Activated CD8-positive, alpha-beta memory T cell treated with anti-CD3 and anti-CD28 coated beads, Interleukin-2, amount 50 U/mL, for 24 hours (primary cell): Measurements from ENCODE around the gene SBK1.
"Not testable (repeated sequence)": the region's sequence is repeated elsewhere in the genome, so short reads cannot be mapped to it uniquely, and the experiment has no call there.

Source experiments
- DNase-seq: peaks from one replicate; pipeline ENCODE4 v3.0.0-alpha.2; 2020; ENCODE audit errors: extremely low read depth

The SBK1 gene

DNA sequence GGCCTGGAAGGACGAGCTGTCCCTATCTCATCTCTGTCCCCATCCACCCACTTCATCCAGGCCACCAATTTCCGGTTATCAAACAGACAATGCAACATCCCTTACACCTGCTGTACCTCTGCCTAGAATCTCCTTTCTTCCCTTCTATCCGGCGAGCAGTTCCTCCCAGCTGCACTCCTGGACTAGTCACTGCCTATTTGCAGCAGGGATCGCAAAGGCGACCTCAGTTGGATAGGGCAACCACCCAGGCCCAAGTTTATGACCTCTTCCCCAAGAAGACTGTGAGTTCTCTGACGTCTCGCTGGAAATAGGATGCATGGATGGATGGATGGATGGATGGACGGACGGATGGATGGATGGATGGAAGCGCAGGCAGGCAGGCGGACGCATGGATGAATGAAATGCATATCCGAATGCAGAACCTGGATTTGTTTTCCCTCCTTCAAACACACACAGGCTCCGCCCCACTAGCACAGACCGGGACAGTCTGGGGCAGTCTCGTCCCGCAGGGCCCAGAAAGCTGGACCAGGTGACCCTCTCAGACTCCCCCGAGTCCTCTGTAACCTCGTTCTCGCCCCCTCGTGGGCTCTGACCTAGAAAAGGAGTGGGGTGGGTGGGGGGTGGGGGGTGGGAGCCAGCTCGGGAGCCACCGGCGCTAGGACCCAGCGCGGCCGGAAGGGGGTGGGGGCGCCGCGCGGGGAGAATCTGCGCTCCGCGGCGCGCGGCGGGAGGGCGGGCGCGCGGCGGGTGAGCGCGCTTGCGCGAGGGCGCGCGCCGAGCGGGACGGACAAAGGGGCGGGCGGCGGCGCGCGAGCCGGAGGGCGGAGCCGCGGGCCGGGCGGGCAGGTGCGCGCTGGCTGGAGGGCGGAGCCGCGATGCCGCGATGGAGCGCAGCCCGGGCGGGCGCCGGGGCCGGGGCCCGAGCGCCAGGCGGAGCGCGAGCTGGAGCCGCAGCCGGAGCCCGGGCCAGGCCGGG is at the start of gene SBK1:
Gene SBK1, plus strand, starts transcription at position 875 of the 976 bp plus-strand sequence. CDS start 24,867 bp downstream, outside the sequence.
- peak; percentile 37 for DNase-seq

DNA sequence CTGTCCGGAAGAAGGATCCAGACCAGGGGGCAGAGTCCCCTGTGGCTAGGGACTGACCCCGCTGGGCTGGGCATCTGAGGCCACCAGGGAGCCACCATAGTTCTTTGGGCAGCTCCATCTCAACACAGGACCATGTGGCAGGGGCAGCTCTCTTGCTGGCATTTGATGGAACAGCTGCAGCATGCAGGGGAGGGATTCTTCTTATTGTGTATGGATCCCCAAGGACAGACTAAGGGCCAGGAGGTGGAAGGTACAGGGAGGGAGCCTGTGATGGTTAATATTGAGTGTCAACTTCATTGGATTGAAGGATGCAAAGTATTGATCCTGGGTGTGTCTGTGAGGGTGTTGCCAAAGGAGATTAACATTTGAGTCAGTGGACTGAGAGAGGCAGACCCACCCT is 42.8 kb upstream of the SBK1 start:
- not testable (repeated sequence) for DNase-seq

DNA sequence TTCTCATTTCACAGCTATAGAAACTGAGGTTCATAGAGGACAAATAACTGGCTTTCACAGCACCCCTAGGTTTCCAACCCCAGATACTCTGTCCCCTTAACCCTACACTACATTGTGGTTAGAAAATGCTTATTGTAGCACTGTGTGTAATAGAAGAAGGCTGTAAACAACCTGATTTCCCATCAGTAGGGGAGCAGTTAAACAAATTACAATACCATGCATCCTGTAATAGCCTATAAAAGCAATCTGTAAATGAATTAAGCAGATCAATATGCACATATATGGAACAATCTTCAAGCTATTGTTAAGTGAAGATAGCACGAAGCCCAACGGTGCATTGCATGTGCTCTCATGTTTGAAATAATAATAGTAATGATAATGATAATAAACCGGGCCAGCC is 41.3 kb upstream of the SBK1 start:
- DNase-seq: no peak

DNA sequence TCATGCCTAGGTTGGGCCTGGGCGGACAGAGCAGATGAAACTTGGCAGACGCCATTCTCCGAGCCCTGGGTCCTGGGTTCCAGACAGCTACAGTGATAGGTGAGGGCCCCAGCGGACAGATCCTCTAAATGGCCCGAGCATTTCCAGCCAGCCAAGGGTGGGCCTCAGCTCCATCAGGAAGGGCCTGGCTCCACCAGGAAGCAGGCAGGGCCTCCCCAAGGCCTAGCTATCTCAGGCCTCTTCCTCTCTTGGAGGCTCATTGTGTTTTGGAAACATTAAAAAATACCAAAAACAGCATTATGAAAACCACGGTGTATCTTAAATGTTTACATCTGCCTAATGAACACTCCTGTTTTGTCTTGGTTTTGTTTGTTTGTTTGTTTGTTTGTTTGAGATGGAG is 38.2 kb upstream of the SBK1 start:
- DNase-seq: no peak

DNA sequence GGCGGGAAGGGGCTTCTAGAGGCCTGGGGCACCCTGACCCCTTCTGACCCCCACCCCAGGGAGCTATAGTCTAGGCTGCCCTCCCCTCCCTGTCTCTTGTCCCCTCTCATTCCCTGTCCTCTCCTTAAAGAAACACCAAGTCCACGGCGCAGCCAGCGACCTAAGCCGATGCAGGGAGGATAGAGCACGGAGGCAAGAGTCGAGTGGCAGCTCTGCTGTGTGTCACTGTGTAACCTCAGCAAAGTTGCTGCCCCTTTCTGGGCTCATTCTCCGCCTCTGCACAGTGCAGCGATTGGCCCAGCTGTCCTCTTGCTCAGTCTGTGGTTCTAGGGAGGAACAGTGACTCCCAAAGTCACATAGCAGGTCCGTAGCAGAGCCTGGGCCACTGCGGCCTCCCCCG is 36.5 kb upstream of the SBK1 start:
- no peak for DNase-seq

DNA sequence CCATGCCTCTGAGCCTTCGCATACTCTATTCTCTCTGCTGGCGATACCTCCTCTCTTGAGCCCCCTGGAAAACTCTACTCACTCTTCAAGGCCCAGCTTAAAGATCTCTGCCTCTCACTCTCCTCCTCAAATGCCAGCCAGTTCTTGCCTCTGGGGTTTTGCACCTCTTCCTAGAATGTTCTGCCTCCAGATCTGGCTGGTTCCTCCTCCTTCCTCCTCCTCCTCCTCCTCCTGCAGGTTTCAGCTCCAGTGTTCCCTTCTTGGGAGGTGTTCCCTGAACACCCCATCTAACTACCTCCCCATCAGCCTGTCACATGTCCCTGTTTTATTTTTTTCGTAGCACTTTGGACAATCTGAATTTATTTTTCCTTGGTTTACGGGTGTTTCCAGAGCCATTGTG is 35.1 kb upstream of the SBK1 start:
- no peak for DNase-seq

DNA sequence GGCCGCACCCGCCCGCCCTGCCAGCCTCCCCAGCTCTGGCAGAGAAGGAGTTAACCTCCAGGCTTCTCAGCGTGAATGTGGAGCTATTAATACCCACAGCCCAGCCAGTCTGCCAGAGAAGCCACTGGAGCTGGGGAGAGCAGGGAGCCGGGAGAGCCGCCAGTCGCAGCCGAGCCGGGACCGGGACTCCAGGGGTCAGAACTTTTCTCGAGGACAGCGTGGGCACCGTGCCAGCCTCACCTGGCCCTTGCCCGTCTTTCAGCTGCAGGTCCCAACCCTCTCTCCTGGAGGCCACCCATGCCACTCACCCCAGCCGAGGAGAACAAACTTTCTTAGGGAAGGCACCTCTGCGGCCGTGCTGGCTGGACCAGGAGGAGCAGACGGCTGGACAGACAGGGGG is 33.8 kb upstream of the SBK1 start:
- no peak for DNase-seq

DNA sequence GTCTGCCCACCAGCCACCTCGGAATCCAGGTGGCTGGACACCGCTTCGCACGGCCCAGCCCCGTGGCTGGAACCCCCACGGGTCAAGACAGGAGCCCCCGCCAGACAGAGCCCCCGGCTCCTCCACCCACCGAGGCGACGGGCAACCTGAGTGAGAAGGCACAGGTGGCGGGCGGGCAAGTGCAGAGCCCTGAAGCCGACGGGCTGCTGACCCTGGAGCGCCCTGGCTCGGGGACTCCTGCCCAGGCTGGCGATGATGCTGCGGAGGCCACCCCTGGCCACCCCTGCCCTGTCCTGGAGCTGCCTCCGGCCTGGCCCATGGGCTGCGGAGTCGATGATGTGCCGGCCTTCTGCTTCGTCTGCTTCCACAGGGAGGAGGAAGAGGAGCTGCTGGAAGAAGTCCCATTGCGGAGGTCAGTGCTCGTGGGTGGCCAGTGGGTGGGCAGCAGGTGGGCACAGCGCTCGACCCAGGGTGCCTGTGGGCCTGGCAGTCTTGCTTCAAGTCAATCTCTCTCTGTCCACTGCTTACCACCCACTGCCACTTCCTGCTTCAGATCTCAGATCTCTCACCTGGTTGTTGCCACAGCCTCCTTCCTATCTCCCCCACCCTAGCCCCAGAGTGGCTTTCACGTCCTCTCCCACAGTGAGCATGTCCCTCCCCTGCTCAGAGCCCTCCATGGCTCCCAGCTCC is 33.1 kb upstream of the SBK1 start:
- no peak for DNase-seq

DNA sequence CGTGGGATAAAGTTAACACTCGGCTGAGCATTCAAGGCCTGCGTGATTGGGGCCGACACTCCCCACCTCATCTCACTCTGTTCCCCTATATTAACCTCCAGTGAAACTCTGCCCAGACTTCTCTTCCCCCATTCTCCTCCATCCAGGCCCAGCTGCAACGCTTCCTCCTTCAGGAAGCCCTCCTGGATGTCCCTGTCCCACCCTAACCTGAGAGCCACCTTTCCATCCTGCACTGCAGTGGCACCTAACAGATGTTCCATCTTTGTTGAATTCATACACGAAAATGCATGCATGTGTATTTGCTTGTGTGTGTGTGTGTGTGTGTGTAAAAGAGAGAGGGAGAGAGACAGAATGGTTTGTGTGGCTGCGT is 32.6 kb upstream of the SBK1 start:
- no peak for DNase-seq

DNA sequence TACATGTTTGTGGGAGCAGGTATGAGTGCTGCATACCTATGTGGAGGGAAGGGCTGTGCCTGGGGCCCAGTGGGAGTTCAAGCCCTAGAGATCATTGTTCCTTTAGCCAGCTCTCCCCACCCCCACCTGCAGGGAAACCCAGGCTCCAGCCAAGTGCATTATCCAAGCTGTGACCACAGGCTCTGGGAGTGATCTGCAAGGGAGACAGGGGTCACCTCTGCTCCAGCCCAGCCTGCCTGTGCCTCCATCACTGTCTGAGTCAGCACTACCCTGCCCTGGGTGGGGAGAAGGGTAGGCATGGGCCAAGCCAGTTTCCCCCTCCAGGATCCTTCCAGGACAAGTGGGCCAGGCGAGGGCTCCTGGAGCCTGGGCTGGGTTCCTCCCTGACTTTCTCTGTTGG is 32.1 kb upstream of the SBK1 start:
- DNase-seq: no peak

DNA sequence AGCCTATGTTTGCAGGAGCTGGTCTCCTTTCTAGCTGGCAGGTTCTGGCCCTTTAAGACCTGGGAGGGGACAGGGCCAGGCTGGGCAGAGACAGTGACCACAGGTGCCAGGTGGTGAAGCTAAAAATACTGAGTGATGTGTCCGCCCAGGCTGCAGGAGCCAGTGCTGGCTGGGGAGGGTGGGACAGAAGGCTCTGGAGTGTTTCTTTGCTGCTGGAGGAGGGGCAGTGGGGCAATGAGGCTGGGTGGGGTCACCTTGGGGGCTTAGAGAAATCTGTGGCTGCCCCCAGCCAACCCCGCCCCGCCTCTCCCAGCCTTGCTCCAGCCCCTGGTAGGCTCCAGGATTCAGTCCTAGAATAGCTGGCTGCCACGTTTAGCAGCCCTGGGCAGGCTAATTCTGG is 30.4 kb upstream of the SBK1 start:
- DNase-seq: no peak

DNA sequence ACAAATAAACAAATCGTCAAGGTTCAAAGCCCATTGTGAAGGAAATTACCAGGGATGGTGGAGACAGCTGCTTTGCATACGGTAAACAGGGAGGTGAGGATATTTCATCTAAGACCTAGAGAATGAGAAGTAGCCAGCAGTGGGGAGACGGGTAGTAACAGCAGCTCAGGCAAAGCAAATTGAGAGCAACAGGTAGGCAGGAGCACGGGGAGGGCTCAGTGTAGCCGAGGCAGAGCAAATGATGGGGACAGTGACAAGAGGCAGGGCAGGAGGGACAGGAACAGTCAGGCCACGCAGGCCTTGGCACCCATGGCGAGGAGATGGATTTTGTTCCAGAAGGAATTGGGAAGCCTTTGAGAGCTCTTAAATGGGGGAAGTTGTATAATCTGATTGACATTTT is 29.0 kb upstream of the SBK1 start:
- no peak for DNase-seq

DNA sequence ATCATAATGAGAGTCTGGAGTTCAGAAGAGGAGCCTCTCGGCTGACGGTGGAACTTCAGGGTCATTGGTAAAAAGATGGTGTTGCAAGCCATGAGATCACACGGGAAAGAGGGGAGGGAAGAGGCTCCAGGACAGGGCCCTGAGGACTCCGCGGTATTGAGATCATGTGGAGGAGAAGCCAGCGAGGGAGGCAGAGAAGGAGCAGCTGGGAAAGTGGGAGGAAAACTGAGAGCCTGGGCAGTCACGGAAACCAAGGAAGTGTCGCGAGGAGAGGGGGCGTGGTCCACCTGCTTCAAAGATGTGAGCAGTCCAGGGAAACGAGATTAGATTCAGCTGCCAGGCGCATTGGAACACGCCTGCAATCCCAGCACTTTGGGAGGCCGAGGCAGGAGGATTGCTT is 27.7 kb upstream of the SBK1 start:
- no peak for DNase-seq

DNA sequence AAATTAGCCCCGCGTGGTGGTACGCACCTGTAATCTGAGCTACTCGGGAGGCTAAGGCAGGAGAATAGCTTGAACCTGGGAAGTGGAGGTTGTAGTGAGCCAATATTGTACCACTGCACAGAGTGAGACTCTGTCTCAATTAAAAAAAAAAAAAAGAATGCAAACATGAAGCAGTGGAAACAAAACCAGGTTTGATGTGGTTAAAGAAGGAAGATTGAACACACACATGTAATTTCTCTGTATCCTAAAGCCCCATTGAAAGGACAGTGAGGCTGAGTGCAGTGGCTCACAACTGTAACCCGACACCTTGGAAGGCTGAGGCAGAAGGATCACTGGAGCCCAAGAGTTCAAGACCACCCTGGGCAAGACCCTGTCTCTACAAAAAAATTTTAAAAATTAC is 26.5 kb upstream of the SBK1 start:
- no peak for DNase-seq

DNA sequence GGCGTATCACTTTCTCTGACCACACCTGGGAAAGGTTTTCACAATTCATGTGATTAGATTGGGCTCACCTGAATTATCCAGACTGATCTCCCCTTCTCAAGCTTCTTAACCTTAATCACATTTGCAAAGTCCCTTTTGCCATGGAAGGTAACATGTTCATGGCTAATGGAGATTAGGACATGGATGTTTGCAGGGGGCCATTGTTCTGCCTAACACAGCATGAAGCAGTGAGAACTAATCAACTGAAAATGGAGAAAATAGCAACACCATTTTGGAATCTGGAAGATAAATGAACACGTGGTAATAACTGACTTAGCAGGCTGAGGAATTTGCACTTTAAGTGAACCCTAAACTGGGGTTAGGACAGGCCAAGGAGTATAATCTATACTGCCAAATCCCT is 25.0 kb upstream of the SBK1 start:
- DNase-seq: no peak

DNA sequence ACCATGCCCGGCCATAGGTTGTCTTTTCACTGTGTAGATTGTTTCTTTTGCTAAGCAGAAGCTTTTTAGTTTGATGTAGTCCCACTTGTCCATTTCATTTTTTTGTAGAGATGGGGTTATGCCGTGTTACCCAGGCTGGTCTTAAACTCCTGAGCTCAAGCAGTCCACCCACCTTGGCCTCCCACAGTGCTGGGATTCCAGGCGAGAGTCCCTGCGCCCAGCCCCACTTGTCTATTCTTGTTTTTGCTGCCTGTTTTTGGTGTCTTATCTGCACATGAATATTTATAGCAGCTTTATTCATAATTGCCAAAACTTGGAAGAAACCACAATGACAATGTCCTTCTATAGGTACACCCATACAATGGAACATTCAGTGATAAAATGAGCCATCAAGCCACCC is 18.8 kb upstream of the SBK1 start:
- no peak for DNase-seq

DNA sequence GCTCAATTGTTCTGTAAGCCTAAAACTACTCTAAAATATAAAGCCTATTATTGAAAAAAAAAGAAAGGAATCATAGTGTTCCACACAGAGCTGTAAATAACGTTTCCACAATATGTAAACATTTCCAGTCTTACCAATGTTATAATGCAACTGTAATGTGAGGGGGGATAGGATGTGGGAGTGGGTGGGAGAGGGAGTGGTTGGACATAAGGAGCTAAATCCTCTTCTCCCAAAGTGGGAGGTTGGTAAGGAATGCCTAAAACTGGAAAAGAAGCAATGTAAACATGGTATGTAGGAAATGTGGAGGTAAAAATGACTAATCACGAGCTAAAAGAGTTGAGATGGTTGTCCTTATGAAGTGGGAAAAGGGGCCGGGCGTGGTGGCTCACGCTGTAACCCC is 17.6 kb upstream of the SBK1 start:
- DNase-seq: no peak

DNA sequence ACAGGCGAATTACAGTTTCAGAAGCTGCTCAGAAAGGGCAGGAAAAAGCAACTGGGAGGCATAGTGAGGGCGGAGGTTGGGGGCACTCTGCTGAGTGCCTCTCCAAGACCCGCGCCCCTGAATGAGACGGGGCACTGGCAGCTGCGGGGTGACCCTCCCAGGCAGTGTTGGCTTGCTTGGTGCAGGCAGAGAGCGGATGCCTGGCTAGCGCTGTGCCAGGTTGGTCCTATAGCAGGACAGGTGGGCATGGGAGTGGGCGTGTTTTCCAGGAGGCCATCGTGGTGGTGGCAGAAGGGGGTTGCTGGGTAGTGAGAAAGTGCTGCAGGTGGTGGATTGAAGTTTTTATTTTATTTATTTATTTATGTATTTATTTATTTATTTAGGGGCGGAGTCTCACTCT is 16.0 kb upstream of the SBK1 start:
- no peak for DNase-seq

DNA sequence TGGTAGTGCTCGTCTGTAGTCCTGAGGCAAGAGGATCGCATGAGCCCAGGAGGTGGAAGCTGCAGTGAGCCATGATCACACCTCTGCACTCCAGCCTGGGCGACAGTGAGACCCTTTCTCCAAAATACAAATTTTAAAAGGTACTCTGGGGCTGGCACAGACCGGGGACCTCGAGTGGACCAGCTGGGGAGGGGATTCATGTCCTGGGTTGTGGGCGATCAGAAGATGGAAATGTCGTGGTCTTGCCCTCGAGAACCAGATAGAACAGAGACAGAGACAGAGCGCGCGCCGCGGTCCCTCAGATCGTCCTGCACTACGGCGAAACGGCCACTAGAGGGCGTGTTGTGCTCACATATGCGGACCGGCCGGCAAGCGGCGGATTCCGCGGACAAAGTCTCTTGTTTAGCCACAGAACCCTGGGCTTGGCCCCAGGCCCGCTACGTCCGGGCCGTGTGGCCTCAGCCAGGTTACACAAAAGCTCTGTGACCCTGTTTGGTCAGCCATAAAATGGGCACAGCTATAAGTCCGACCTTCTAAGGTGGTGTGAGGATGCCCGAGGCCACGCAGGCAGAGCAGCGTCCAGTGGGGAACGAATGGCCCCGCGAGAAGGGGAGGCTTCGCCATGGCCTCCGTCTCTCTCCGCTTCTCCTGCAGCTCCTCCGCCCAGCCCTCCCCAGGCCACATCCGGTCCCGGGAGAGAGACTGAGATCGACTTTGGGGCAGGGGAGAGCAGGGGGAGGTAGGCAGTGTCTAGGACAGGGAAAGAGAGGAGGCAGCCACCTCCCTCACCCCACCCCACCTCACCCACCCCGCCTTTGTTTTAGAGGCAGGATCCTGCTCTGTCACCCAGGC is 14.6 kb upstream of the SBK1 start:
- DNase-seq: peak; percentile 58

DNA sequence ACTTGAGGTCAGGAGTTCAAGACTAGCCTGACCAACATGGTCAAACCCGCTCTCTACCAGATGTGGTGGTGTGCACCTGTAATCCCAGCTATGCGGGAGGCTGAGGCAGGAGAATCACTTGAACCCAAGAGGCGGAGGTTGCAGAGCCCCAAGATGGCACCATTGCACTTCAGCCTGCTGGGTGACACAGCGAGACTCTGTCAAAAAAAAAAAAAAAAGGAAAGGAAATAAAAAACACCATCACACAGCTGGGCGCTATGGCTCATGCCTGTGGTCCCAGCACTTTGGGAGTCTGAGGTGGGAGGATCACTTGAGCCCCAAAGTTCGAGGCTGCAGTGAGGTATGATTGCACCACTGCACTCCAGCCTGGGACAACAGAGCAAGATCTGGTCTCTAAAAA is 13.3 kb upstream of the SBK1 start:
- DNase-seq: no peak

DNA sequence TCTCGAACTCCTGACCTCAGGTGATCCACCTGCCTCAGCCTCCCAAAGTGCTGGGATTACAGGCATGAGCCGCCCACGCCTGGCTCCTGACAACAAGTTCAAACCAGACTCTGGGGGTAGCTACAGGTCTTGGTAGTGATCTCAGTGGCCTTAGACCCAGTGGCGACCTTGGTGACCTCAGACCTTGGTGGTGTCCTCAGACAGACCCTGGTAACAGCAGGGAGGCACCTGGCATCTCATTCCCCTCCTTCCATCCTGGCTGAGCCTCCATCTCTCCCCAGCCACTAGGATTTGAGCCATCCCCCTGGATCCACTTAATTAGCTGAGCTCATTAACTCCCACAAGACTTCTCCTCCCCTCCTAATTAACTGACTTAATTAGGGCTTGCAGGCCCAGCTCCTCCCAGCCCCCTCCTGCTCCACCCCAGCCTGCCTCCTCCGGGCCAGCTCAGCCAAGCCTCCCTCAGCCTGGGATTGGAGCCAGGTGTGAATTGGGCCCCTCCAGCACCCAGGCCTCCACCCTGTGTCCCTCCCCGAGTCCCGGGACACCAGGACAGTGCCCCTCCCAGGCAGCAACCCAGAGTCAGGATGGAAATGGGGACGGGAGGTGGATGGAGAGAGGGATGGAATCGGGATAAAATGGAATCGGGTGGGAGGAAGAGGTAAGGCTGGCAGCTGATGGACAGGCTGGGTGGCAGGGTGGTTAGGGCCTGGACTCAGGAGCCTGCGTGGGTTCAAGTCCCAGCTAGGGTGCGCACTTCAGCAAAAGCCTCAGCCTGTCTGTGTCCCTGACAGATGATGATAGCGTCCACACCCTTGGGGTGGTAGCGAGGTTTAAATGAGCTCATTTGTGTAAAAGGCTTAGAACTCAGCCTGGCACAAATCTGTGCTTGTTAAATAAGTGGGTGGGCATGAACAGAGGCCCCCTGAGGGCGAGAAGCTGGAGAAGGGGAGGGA is 11.2 kb upstream of the SBK1 start:
- DNase-seq: no peak
